HG03354 (cell line): ENCODE results near the gene COL16A1.
"Not testable (repeated sequence)": the region's sequence is repeated elsewhere in the genome, so short reads cannot be mapped to it uniquely, and the experiment has no call there.

Experiments used
- ATAC-seq: cut with Tn5 transposase; IDR thresholded peaks from one replicate; pipeline ENCODE4 v1.9.1; 2021; ENCODE audit warnings: mild to moderate bottlenecking; ENCODE audit not compliant: unreplicated experiment, poor library complexity, severe bottlenecking

COL16A1 gene

GRCh38 chr1:31707711-31708110 lies 3.9 kb upstream of the COL16A1 start:
- ATAC-seq: no peak

- ATAC-seq: not testable (repeated sequence)
Measured at GRCh38 chr1:31707059-31707600, 3.3 kb upstream of the COL16A1 start.

- ATAC-seq: no peak
Measured at GRCh38 chr1:31706384-31707058, 2.7 kb upstream of the COL16A1 start.

GRCh38 chr1:31705080-31705866 lies 1.5 kb upstream of the COL16A1 start:
- ATAC-seq: no peak

- no peak for ATAC-seq
Measured at GRCh38 chr1:31704271-31705079, 658 bp upstream of the COL16A1 start.

- no peak for ATAC-seq
Measured at GRCh38 chr1:31702836-31703404, 897 bp downstream of the COL16A1 start.

GRCh38 chr1:31701091-31701736 lies 2.6 kb downstream of the COL16A1 start:
- no peak for ATAC-seq

- ATAC-seq: no peak
Measured at GRCh38 chr1:31700468-31701090, 3.2 kb downstream of the COL16A1 start.

- ATAC-seq: no peak
Measured at GRCh38 chr1:31699341-31699891, 4.4 kb downstream of the COL16A1 start.

- ATAC-seq: no peak
Measured at GRCh38 chr1:31697369-31697984, 6.3 kb downstream of the COL16A1 start.

- no peak for ATAC-seq
Measured at GRCh38 chr1:31696242-31696641, 7.6 kb downstream of the COL16A1 start.

- ATAC-seq: no peak
Measured at GRCh38 chr1:31695327-31695726, 8.5 kb downstream of the COL16A1 start.

- no peak for ATAC-seq
Measured at GRCh38 chr1:31694964-31695313, 8.9 kb downstream of the COL16A1 start.

- no peak for ATAC-seq
Measured at GRCh38 chr1:31694069-31694963, 9.5 kb downstream of the COL16A1 start.

GRCh38 chr1:31693231-31693630 lies 10.6 kb downstream of the COL16A1 start:
- no peak for ATAC-seq

- ATAC-seq: no peak
Measured at GRCh38 chr1:31691951-31692350, 11.9 kb downstream of the COL16A1 start.

GRCh38 chr1:31691446-31691845 lies 12.4 kb downstream of the COL16A1 start:
- ATAC-seq: no peak
